Neural progenitor cell (in vitro differentiated cells): Measurements from ENCODE around the gene GATAD1.

Experiments used
- CTCF ChIP-seq: fragments of 200-600 bp; sonication (generic); IDR thresholded peaks from 2 replicates; pipeline ENCODE4 v1.5.1; 2017; ENCODE audit warnings: antibody characterized with exemption, mild to moderate bottlenecking
- EZH2 ChIP-seq: fragments of 200-600 bp; sonication (generic); IDR thresholded peaks from 2 replicates; pipeline ENCODE4 v1.6.1; 2017; ENCODE audit warnings: antibody characterized with exemption, mild to moderate bottlenecking, moderate library complexity
- EZH2phosphoT487 ChIP-seq: fragments of 200-600 bp; sonication (generic); IDR thresholded peaks from 2 replicates; pipeline ENCODE4 v1.6.1; 2017; ENCODE audit warnings: antibody characterized with exemption

- TF ChIP-seq EZH2 (no peak), CTCF (no peak), EZH2phosphoT487 (no peak)
Measured at GRCh38 chr7:92412745-92413144, 34.5 kb upstream of the GATAD1 start.
